Neural progenitor cell (in vitro differentiated cells): ENCODE measurements around the gene DOLPP1.

ENCODE experiments used
- CTCF ChIP-seq: fragments of 200-600 bp; sonication (generic); IDR thresholded peaks from 2 replicates; pipeline ENCODE4 v1.5.1; 2017; ENCODE audit warnings: antibody characterized with exemption, mild to moderate bottlenecking
- EZH2phosphoT487 ChIP-seq: fragments of 200-600 bp; sonication (generic); IDR thresholded peaks from 2 replicates; pipeline ENCODE4 v1.6.1; 2017; ENCODE audit warnings: antibody characterized with exemption

GRCh38 chr9:129107651-129108050 is 26.7 kb downstream of the DOLPP1 start:
- TF ChIP-seq CTCF (no peak), EZH2phosphoT487 (no peak)
